NOMO-1 treated with dmso at 0.1 percent for 144 hours (cell line): Measurements from ENCODE around the gene BSDC1.
A peak's percentile ranks its signal among the peaks of the same experiment; 100 is the strongest.
"Not testable (repeated sequence)": the region's sequence is repeated elsewhere in the genome, so short reads cannot be mapped to it uniquely, and the experiment has no call there.

ENCODE experiments used
- DNase-seq: peaks from one replicate; lab custom pipeline; 2025; ENCODE audit not compliant: unreplicated experiment; lab: John Stamatoyannopoulos, UW

The BSDC1 gene, protein sequence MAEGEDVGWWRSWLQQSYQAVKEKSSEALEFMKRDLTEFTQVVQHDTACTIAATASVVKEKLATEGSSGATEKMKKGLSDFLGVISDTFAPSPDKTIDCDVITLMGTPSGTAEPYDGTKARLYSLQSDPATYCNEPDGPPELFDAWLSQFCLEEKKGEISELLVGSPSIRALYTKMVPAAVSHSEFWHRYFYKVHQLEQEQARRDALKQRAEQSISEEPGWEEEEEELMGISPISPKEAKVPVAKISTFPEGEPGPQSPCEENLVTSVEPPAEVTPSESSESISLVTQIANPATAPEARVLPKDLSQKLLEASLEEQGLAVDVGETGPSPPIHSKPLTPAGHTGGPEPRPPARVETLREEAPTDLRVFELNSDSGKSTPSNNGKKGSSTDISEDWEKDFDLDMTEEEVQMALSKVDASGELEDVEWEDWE

DNA sequence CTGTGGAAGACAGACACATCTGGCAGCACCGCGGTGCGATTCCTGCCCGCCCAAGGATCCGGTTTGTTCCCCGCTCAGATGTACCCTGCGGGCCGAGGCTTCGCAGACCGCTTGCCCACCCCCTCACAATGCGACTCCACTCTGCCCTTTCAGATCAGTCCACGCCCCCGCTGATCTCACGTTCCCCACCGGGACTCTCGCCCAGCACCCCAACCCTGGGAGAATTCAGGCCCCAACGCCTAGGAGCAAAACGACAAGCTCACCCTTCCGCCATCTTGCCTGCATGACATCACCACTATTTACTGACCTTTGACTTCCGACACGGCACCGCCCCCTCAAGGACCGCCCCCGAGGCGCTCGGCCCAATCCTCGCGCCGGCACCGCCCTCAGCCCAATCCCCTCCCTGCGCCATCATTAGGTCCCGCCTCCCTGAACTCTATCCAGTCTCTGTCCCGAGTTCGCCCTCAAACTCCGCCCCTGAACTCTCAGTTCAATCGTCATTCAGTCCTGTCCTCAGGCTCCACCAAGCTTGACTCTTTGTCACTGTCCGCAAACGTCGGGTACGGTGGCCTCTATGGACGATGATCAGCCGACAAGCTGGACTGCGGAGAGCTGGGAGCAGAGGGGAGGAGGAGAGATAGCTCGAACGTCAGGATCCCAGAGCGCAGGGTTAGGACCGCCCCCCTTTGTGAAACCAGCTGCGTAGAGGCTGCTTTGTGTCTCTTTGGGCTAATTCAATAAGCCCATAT lies at the start of gene BSDC1:
TSS of gene BSDC1 (minus strand) at position 301 of the 749 bp plus-strand sequence. CDS start at position 274, 27 bp downstream.
- peak; percentile 99 for DNase-seq

DNA sequence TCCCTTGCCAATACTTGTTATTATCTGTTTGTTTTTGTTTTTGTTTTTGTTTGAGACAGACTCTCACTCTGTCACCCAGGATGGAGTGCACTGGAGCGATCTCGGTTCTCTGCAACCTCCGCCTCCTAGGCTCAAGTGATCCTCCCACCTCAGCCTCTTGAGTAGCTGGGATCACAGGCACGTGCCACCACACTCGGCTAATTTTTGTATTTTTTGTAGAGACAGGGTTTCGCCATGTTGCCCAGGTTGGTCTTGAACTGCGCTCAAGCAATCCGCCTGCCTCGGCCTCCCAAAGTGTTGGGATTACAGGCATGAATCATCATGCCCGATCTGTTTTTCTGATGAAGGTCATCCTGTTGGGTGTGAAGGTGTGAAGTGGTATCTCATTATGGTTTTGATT lies 47.2 kb upstream of the BSDC1 start:
- DNase-seq, result not testable (repeated sequence)

DNA sequence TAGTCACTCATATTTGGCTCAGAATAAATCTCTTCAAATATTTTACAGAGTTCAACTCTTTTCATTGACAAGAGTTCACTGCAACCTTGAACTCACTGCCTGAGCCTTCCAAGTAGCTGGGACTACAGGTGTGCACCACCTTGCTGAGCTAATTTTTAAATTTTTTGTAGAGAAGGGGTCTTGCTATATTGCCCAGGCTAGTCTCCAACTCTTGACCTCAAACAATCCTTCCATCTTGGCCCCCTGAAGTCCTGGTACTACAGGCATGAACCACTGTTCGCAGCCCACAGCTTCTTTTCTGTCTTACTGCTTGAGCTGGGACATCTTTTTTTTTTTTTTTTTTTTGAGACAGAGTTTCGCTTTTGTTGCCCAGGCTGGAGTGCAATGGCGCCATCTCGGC lies 44.5 kb upstream of the BSDC1 start:
- DNase-seq, result not testable (repeated sequence)

DNA sequence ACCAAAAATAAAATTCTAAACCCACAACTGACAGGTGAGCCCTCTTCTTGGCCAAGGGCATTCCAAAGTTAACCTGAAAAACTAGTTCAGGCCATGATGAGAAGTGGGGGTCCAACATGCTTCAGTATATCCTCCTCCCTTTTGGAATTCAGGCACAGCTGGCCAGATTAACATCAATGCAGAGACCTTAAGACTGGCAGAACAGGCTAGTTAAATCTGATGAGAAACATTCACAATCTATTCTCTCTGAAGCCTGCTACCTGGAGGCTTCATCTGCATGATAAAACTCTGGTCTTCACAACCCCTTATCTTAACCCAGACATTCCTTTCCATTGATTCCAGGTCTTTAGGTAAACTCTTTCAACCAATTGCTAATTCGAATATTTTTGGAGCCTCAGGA lies 43.9 kb upstream of the BSDC1 start:
- no peak for DNase-seq

DNA sequence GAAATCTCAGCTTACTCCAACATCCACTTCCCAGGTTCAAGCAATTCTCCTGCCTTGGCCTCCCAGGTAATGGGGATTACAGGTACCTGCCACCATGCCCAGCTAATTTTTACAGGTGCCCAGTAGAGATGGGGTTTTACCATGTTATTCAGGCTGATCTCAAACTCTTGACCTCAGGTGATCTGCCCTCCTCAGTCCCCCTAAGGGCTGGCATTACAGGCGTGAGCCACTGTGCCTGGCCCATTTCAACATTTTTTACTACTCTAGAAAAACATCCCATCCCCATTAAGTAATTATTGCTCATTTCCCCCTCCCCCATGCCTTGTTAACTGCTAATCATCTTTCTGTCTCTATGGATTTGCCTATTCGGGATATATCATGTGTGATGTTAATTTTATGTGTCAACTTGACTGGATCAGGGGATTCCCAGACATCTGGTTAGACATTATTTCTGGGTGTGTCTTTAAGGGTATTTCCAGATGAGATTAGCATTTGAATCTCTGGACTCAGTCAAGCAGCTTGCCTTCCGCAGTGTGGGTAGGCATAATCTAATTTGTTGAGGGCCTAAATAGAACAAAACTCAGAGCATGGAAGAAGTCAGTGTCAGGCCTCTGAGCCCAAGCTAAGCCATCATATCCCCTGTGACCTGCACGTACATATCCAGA lies 37.6 kb upstream of the BSDC1 start:
- no peak for DNase-seq

DNA sequence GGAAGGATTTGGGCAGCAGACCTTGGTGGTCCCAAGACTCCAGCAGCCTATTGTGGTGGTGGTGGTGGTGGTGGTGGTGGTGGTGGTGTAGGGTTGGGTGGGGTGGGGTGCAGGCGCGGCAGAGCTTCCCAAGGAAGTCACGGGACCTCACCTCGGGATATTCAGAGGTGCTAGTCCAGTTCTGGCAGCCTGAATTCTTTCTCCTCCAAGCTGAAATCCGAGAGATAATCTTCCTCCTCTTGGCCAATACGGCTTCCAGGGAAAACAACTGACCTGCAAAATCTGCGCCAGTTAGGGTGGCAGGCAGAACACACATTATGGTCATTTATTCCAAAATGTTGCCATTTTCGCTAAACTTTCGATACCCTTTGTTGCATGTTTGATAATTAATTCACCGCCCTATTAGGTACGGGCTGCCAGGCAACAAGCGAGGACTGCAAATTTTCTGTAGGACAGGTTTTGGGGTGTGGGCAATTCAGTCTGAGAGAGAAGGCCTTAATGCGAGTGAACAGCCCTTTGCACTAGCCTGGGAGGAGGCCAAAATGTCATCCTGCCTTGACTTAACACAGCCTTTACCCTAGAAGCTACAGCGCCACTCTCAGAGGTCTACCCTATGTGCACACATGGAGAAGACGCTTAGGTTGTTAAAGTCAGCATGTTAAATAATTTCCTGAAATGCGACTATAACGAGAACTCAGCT lies 33.2 kb upstream of the BSDC1 start:
- no peak for DNase-seq

DNA sequence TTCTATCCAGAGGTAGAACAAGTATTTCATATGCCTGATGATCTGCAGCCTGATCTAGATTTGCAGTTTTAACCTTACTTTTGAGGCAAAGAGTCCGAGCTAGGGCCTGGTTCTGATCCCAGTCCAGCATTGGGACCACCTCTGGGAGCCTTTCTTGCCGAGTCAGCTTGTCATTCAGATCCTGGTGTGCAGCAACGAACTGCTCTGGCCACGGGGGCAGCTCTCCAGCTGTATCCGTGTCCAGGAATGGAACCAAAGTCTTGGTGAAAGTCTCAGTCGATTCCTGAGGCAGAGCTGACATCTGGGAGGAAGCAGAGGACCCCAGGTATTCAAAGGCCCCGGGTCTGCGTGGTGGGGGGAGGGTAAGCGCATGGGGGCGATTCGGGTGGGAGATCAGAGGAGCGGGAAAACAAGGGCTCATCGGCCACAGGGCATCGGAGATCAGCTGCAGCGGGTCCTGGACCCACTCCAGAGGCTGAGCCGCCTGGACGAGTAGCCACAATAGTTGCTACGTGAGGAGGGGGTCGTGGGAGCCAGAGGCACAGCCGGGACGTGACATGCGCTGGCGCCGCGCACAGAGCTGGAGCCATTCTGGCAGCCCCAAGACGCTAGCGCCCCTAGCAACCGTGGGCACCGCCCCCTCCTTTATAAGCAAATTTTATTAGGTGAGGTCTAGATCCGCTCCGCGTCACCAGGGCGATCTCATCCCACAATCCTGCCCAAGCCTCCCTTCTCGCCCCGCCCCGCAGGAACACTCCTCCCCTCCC lies 32.4 kb upstream of the BSDC1 start:
- no peak for DNase-seq

DNA sequence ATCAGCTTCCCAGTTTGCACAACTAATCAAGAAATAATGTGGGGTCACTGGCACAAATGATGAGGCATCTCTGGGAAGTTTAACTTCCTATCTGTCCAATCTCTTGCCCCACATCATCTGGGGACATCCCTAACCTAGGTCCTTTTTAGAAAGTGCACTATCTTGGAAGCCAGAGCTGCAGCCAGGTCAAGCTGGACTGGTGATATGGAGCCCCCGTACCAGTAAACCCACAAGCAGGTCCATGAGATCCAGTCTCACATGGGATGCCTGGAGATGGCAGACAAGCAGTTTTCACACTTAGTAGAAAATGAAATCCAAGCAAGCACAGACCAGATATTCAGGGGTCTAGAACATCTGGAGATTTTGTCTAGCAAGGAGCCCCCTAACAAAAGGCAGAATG lies 27.5 kb upstream of the BSDC1 start:
- no peak for DNase-seq

DNA sequence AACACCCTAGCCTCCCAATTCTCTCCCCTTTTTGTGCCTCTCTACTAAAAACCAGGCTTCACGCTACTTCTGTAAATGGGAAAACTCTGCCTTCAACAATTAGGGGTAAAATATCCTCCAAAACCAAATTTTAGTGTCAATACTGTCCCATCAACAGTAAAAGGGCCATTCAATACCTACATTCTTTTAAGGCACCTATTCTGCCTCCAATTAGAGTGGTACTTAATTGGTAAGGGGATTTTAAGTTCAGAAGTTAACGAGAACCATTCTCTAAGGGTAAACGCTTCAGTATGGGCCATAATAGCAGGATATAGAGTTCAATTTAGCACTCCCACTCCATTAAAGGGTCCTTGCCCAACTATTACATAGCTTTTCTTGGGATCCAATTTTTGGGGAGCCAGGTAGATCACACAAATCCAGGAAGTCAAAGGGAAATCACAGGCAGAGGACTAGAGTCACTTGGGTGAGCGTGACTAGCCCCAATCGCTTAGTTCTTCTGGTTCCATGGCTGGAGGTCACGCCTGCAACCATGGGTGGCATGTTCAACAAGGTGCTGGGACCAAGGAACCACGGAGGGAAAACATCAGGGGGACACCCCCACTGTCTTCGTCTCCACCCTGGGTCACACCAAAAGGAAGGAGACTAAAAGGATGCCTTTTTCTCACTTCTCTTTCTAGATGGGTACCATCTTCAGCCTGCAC lies 20.1 kb upstream of the BSDC1 start:
- no peak for DNase-seq

DNA sequence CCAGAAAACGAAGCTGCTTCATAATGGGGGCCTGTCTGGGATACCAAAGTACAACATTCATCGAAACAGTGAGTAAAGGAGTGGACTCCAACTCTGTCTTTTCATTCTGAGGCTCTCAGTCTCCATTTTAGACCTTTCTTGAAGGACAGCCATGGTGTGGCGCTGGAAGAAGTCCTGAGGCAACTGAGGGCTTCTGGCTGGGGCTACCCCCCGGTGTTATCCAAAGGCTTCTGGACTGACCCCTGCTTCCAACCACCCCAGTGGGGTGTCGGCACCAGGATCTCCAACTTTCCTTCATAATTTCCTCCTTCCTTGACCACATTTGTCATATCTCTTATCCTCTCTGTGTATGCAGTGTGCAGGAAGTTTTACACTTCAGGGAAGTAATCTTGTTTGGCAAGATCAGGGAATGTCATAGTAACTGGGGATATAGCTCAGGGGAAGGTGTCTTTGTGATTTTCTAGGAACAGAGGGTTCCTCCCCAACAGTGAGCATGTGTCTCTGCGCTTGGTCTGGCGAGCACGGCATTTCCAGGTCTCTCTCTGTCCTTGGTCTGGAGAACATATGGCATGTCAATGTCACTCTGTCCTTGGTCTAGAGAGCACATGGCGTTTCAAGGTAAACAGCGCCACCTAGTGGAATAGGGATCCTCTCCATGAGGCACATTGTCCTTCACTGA lies 19.4 kb upstream of the BSDC1 start:
- DNase-seq, result peak; percentile 73

DNA sequence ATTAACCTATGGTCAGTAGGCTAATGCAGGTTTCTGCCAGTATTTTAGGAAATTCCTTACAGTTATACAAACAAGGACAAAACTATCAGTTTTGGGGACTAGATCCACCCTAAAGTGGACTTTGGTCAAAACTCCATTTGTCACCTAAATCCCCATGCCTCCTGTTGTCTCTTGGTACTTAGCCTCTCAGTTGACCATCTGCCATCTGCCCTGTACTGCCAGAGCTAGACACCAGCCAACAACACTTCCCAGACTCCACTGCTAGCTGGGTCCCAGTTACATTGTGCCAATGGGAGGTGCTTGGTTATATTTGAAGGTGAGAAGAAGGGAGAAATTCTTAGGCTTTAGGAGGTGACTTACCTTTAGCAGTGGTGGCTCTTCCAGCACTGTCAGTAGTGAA lies 17.0 kb upstream of the BSDC1 start:
- no peak for DNase-seq

DNA sequence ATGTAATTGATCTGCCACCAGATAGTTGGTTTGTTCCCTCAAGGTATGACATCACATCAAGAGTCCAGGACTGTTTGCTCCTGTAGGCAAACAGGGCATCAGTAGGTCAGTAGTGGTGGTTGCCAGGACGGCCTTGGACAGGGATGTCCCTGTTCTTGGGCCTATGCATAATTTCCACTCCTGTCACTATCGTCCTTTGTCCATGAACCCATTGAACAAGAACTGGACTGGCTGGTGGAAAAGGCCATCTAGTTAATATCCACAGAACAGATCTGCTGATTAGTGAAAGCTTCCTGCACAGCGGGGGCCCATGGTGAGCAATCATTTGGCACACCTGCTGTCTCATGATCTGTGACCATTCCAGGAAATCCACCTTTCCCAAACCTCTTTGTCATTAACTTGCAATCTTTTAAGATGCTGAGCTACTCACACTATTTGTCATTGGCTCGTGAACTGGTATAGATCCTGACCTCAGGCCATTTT lies 12.4 kb upstream of the BSDC1 start:
- no peak for DNase-seq

DNA sequence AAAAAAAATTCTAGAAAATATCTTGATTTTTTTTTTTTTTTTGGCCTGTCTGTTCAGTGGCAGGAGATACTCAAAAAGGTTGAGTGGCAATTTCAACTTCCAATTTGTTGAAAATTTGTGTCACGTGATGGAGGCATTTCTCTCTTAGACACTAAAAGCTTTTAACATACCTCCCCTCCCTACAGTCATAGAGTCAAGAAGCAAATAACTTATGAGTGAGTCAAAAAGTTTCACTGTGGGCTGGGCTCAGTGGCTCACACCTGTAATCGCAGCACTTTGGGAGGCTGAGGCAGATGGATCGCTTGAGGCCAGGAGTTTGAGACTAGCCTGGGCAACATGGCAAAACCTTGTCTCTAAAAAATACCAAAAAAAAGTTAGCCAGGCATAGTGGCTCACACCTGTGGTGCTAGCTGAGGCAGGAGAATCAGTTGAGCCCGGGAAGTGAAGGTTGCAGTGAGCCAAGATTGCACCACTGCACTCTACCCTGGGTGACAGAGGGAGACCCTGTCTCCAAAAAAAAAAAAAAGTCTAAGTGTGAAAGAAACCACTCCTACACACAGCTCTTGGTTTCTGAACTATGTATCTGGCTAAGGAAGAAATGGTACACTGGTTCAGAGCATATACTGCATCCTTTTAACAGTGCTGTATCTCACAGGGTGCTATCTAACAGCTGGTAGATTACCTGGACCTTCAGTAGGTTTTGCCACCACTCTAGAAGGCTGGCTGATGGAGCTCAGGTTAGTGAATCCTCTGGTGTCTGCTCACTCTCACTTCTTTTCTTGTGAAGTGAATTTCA lies 11.6 kb upstream of the BSDC1 start:
- DNase-seq, result no peak

DNA sequence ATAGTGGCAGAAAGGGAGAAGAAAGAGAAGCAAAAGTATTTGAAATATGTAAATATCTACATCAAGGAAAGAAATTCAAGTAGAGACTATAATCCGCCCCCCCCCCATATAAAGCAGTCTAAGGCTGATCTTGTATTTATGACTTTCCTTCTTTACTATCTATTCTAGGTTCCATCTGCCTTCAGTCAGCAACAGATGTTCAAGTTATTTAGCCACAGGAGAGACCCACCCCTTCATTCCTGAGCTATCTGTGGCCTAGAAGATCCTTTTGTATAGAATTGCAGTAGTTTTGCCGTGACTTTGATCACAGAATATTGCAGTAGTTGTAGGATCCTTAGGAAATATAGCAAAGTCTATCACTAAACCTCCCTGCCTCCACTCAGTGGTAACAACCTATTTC lies 10.7 kb upstream of the BSDC1 start:
- no peak for DNase-seq

DNA sequence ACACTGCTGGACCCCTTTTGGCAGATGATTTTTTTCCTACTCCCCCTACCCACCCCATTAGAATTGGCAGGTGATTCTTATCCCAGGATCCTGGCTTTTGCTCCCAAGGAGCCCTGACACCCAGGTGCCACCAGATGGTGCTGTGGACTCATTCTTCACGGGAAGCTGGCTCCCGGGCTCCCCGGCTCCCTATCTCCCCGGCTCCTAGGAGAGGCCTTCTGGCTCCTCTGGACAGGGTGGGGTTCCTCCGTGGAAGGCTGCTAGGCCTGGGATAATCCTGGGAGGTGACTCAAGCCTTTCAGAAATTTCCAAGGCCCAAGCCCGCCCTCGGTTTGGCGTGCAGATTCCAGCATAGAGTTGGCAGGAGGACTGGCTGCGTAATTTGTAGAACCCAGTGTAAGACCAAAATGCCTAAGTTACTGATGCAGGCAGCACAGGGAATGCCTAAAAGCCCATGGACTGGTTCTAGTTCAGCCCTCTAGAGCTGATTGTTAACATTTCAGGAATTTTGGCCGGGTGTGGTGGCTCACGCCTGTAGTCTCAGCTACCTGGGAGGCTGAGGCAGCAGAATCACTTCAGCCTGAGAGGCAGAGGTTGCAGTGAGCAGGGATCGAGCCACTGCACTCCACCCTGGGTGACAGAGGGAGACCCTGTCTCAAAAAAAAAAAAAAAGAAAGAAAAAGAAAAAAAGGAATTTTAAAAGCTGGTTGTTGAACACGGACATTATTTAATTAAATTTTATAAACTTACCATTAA lies 6.8 kb upstream of the BSDC1 start:
- no peak for DNase-seq

DNA sequence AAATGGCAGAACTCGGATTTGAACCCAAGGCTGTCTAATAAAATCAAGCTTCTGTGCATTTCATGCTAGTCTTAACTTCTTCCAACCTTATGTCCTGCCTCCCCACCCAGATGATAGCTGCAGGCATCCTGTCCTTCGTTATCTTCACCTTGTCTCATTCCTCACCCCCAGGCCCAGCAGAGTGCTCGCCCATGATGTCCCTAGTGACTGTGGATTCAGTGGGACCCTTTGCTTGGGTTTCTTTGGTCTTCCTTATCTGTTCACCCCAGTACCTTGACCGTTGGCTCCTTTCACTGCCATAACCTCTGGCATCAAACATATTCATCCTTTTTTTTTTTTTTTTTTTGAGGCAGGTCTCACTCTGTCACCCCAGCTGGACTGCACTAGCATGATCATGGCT lies 5.6 kb upstream of the BSDC1 start:
- no peak for DNase-seq

DNA sequence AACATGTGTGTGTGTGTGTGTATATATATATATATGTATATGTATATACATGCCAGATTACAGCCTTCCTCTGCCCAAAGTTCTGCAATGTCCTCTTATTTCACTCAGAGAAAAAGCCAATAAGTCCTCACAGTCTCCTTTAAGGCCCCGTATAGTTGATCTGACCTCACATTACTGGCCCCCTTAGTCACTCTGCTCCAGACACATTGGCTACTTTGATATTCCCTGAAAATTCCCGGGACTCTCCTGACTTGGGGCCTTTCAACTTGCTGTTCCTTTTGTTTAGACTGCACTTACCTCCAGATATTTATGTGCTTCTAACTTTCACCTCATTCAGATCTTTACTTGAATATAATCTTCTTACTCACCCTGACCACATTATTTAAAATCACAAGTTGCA lies 4.2 kb upstream of the BSDC1 start:
- DNase-seq, result no peak

DNA sequence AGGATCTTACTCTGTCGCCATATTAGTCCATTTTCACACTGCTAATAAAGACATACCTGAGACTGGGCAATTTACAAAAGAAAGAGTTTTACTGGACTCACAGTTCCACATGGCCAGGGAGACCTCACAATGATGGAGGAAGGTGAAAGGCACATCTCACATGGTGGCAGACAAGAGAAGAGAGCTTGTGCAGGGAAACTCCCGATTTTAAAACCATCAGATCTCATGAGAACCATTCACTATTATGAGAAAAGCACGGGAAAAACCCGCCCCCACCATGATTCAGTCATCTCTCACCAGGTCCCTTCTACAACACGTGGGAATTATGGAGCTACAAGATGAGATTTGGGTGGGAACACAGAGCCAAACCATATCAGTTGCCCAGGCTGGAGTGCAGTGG lies 2.3 kb upstream of the BSDC1 start:
- not testable (repeated sequence) for DNase-seq
